Osteoblast (primary cell): ENCODE data around the gene SHISA8. TPM values are rescaled to one million over a fixed set of nuclear protein-coding genes. Genes with fewer than 3 reads are reported as not detected.

Experiments
- DNase-seq: peaks from one replicate; pipeline ENCODE4 v3.0.0; 2011; ENCODE audit warnings: low spot score, mixed read lengths; ENCODE audit not compliant: insufficient read length; ENCODE audit errors: missing footprints
- H2AFZ ChIP-seq: 2 replicates; pipeline ENCODE4 v1.6.0; 2011; ENCODE audit warnings: mild to moderate bottlenecking, low read length
- H3K27ac ChIP-seq: 2 replicates; pipeline ENCODE4 v1.5.1; 2011; ENCODE audit warnings: mild to moderate bottlenecking, low read depth, low read length, moderate library complexity
- H3K27me3 ChIP-seq: 2 replicates; pipeline ENCODE4 v1.6.0; 2012; ENCODE audit warnings: mild to moderate bottlenecking, control low read depth, inconsistent platforms, low read length, moderate library complexity; ENCODE audit not compliant: insufficient read depth
- H3K36me3 ChIP-seq: 2 replicates; pipeline ENCODE4 v1.5.1; 2011; ENCODE audit warnings: mild to moderate bottlenecking, low read length, control low read depth, moderate library complexity; ENCODE audit not compliant: insufficient read depth
- H3K4me1 ChIP-seq: 2 replicates; pipeline ENCODE4 v1.5.1; 2011; ENCODE audit warnings: mild to moderate bottlenecking, low read length, control low read depth, moderate library complexity; ENCODE audit not compliant: insufficient read depth
- H3K4me2 ChIP-seq: 2 replicates; pipeline ENCODE4 v1.6.0; 2011; ENCODE audit warnings: mild to moderate bottlenecking, low read length; ENCODE audit not compliant: insufficient read depth
- H3K4me3 ChIP-seq: fragments of 200-600 bp; sonication (generic); 3 replicates; pipeline ENCODE4 v1.5.1; 2012; ENCODE audit warnings: mild to moderate bottlenecking, low read length, inconsistent platforms; ENCODE audit not compliant: insufficient read depth
- H3K79me2 ChIP-seq: 2 replicates; pipeline ENCODE4 v1.6.0; 2012; ENCODE audit warnings: mild to moderate bottlenecking, low read length, control low read depth, inconsistent platforms; ENCODE audit not compliant: insufficient read depth
- H3K9me3 ChIP-seq: 2 replicates; pipeline ENCODE4 v1.5.1; 2011; ENCODE audit warnings: low read depth, low read length, control low read depth
- H4K20me1 ChIP-seq: 2 replicates; pipeline ENCODE4 v1.6.0; 2012; ENCODE audit warnings: mild to moderate bottlenecking, low read length, control low read depth; ENCODE audit not compliant: insufficient read depth
- CTCF ChIP-seq: IDR thresholded peaks from 2 replicates; pipeline ENCODE4 v1.5.1; 2011; ENCODE audit warnings: mild to moderate bottlenecking, low read depth, low read length, moderate library complexity; ENCODE audit errors: extremely low read depth
- total RNA-seq: library from RNA; depleted of rRNA; stranded (reverse); fragments of >200 nt; gene quantifications from 2 replicates; pipeline ENCODE4 v1.2.3, GENCODE V29; 2012

Gene SHISA8
- not detected in 2 replicates for total RNA-seq

- H3K79me2 ChIP-seq: no peaks in the 10 kb centered on the region
- no peak within 1 kb of the TSS for H3K4me2 ChIP-seq
- TF ChIP-seq CTCF: no peak
- no peaks in the 10 kb centered on the region for H3K36me3 ChIP-seq
- no peak within 1 kb of the TSS for H2AFZ ChIP-seq
- peak; percentile 95 for DNase-seq
- H3K9me3 ChIP-seq: no peaks in the 10 kb centered on the region
- H3K4me1 ChIP-seq: peaks cover 10% of the 10 kb centered on the region
- no peak within 1 kb of the TSS for H3K27ac ChIP-seq
- H3K4me3 ChIP-seq: no peak within 1 kb of the TSS
- H3K27me3 ChIP-seq: peaks cover 66% of the 10 kb centered on the region
- H4K20me1 ChIP-seq: no peaks in the 10 kb centered on the region
Measured at GRCh38 chr22:41915035-41915785, at the start of gene SHISA8. Gene SHISA8 (minus strand): TSS chr22:41915074. CDS start chr22:41914667, 407 bp downstream.

GRCh38 chr22:41964112-41964491, 49.2 kb upstream of the SHISA8 start:
- Histone ChIP-seq H3K27ac (no peak overlapping the region), H3K4me2 (no peak overlapping the region), H3K36me3 (no peaks in the 10 kb centered on the region), H3K4me1 (no peaks in the 10 kb centered on the region), H2AFZ (no peak overlapping the region), H3K79me2 (no peaks in the 10 kb centered on the region), H3K4me3 (no peak overlapping the region), H4K20me1 (no peaks in the 10 kb centered on the region), H3K9me3 (no peaks in the 10 kb centered on the region), H3K27me3 (no peaks in the 10 kb centered on the region)
- TF ChIP-seq CTCF: no peak
- DNase-seq: peak; percentile 68

- Histone ChIP-seq H3K27me3 (no peaks in the 10 kb centered on the region), H3K27ac (no peak overlapping the region), H3K4me3 (no peak overlapping the region), H3K36me3 (no peaks in the 10 kb centered on the region), H4K20me1 (no peaks in the 10 kb centered on the region), H3K9me3 (no peaks in the 10 kb centered on the region), H3K79me2 (no peaks in the 10 kb centered on the region), H3K4me1 (no peaks in the 10 kb centered on the region), H3K4me2 (no peak overlapping the region), H2AFZ (no peak overlapping the region)
- peak; percentile 64 for DNase-seq
- TF ChIP-seq CTCF: no peak
Measured at GRCh38 chr22:41963453-41964111, 48.7 kb upstream of the SHISA8 start.

- TF ChIP-seq CTCF: no peak
- no peak overlapping the region for H3K27ac ChIP-seq
- H3K4me2 ChIP-seq: peak overlapping the region; percentile 68
- no peaks in the 10 kb centered on the region for H4K20me1 ChIP-seq
- no peak overlapping the region for H3K4me3 ChIP-seq
- no peaks in the 10 kb centered on the region for H3K36me3 ChIP-seq
- no peaks in the 10 kb centered on the region for H3K9me3 ChIP-seq
- H3K27me3 ChIP-seq: no peaks in the 10 kb centered on the region
- peak overlapping the region; percentile 80 for H2AFZ ChIP-seq
- H3K79me2 ChIP-seq: no peaks in the 10 kb centered on the region
- no peaks in the 10 kb centered on the region for H3K4me1 ChIP-seq
- DNase-seq: peak; percentile 44
Measured at GRCh38 chr22:41957941-41958556, 43.2 kb upstream of the SHISA8 start.
